ENCODE results near the gene SEPTIN3. TPM values are rescaled to one million over a fixed set of nuclear protein-coding genes. Genes with fewer than 3 reads are reported as not detected.

SEPTIN3 gene
- total and polyA plus RNA-seq, 10 of the 15 experiments (the other 5 are each of a cell fraction or from before 2014, with no cell fraction given), result 0.05 to 3.1 (median 0.87) TPM

DNA sequence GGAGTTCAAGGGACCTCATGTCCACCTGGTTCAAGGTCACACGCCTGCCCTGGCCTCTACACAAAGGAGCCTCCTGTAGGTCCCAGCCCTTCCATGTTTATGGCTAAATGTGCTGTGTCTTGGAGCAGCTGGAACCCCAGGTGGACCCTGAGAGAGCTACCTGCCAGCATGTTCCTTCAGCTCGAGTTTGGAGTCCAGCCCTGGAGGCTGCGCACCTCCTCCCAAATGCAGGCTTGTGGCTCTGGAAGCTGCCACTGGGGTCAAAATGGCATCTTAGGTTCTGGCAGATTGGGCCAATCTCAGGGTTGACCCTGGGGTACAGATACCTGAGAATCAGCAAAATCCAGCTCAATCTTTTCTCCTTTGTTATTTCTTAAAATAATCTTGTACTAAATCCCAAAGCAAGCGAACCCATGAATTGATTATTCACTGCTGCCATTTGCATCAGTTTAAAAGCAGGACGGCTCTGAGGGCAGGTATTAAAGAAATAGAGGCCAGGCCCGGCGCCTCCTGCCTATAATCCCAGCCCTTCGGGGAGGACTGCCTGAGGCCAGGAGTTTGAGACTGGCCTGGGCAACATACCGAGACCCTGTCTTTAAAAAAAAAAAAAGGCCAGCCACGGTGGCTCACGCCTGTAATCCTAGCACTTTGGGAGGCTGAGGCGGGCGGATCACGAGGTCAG lies 45.5 kb upstream of the SEPTIN3 start (continued):
- peak; percentile 48 for TF ChIP-seq POLR2AphosphoS5 (IDR thresholded peaks at IDR 0.05; ENCODE audit: low read length)

DNA sequence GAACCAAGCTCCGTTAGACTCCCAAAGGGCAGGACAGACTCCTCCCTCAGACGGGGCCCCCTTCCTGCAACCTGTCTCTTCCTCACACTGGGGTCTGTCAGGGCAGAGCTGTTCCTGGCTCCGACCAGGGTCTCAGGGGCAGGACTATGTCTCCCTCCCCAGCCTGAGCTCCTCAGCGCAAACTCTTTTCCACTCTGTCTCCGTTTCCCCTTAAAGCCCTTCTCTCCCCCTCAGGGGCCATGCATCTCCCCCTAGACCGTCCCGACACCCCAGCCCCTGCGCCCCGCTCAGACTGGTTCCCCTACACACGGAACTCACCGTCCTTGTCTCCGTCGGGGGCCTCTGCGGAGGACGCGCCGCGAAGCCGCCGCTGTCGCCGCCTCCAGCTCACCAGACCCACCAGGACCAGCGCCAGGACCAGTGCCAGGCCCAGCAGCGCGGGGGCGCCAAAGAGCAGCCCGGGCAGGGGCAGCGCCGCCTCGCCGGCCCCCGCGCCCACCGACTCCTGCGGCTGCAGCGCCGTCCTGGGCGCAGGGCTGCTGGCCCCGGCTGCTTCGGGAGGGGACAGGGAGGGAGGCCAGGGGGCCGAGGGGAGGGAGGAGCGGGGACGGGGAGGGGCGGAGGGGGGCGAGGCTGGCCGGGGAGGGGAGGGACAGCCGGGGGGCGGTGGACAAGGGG lies 43.3 kb upstream of the SEPTIN3 start:
- ATAC-seq (peak; percentile 59), FAIRE-seq (no peak), DNase-seq (ENCODE audit: low read depth, low spot score) (no peak)
- 1% methylated on average over 31 of the region's 48 CpGs for WGBS (ENCODE audit: insufficient coverage, insufficient replicate concordance, low lambda C conversion rate, missing lambda C conversion rate)
- CTCF ChIA-PET, result interaction anchor here (0.6 to 11.0 kb wide), 20 partner anchors 10 to 259 kb away, joined by 3 to 234 read pairs (median 4); partner anchors contain the start of genes CCDC134, CENPM, SMIM45 and SREBF2
- Histone ChIP-seq H3K9ac (ENCODE audit: control insufficient read depth, insufficient read depth, low read length) (peak overlapping the region; percentile 93), H3K27ac (ENCODE audit: control insufficient read depth, insufficient read depth) (peak overlapping the region; percentile 93), H4K20me1 (ENCODE audit: control insufficient read depth, insufficient read depth) (no peaks in the 10 kb centered on the region), H3K4me3 (peak overlapping the region; percentile 97), H3K79me2 (ENCODE audit: control insufficient read depth, insufficient read depth, low read length) (peaks cover 41% of the 10 kb centered on the region), H3K27me3 (replicated peaks in 1 of 2; ENCODE audit: control insufficient read depth in 2 of 2, insufficient read depth in 2 of 2, low read length in 1 of 2) (no peaks in the 10 kb centered on the region), H3K4me2 (ENCODE audit: control insufficient read depth, insufficient read depth) (peak overlapping the region; percentile 67), H3K36me3 (ENCODE audit: control insufficient read depth in 2 of 2, insufficient read depth in 2 of 2, low read length in 1 of 2) (0 out of 4 replicates have a peak, but pooled peaks cover 0 to 9% of the 10 kb centered on the region in 2 experiments), H2AFZ (ENCODE audit: control insufficient read depth, low read depth, low read length) (no peak overlapping the region), H3K4me1 (ENCODE audit: control insufficient read depth, insufficient read depth, low read length) (peaks cover 52% of the 10 kb centered on the region), H3K9me3 (replicated peaks; ENCODE audit: control insufficient read depth, insufficient read depth, low read length) (no peaks in the 10 kb centered on the region)
- in situ Hi-C loops (cut with MboI) (no loop called here), intact Hi-C loops (cut with micrococcal nuclease; ENCODE audit: unreplicated experiment) (loop anchor here (1.0 kb wide), 1 partner anchor 14 kb away; no protein-coding TSS in a partner anchor)
- SMC1A ChIA-PET (ENCODE audit: uncharacterized antibody, unreplicated experiment), result interaction anchor here (0.5 to 15.4 kb wide), 12 partner anchors 9 to 179 kb away, joined by 3 to 321 read pairs (median 5); partner anchors contain the start of genes CENPM, SMIM45 and SREBF2
- RAD21 ChIA-PET (ENCODE audit: unreplicated experiment), result interaction anchor here (1.0 to 11.6 kb wide), 16 partner anchors 9 to 307 kb away, joined by 3 to 408 read pairs (median 6); partner anchors contain the start of genes CENPM, MEI1, SHISA8 and SMIM45
- BruUV-seq (replicated peaks), result no TSS peak
- POLR2A ChIA-PET, result interaction anchor here (0.5 to 15.3 kb wide), 12 partner anchors 8 to 259 kb away, joined by 3 to 599 read pairs (median 9); partner anchors contain the start of genes CCDC134, CENPM and SREBF2
- TF ChIP-seq CHD2 (IDR thresholded peaks at IDR 0.05; ENCODE audit: borderline replicate concordance, low read depth, low read length) (0 out of 2 replicates have a peak, but pooled peaks have one; percentile 25), RBBP5 (conservative IDR thresholded peaks at IDR 0.05) (no peak), NRF1 (conservative IDR thresholded peaks at IDR 0.05; ENCODE audit: low read depth, low read length) (no peak), BHLHE40 (IDR thresholded peaks at IDR 0.05; ENCODE audit: borderline replicate concordance in 1 of 2, low read depth in 2 of 2, low read length in 1 of 2) (peak; percentile 45 to 79; a peak in 3 of 4 replicates), NBN (IDR thresholded peaks at IDR 0.05) (0 out of 2 replicates have a peak, but pooled peaks have one; percentile 33), BACH1 (IDR thresholded peaks at IDR 0.05; ENCODE audit: borderline replicate concordance) (0 out of 2 replicates have a peak, but pooled peaks have one; percentile 22), CBX3 (IDR thresholded peaks at IDR 0.05; ENCODE audit: borderline replicate concordance, low read depth) (no peak), STAT1 (conservative IDR thresholded peaks at IDR 0.05) (no peak), SREBF1 (IDR thresholded peaks at IDR 0.05; ENCODE audit: low read length) (no peak), MTA3 (IDR thresholded peaks at IDR 0.05; ENCODE audit: borderline replicate concordance, low read length) (no peak), BRCA1 (IDR thresholded peaks at IDR 0.05; ENCODE audit: low read depth, low read length) (no peak), YY1 (IDR thresholded peaks at IDR 0.05; ENCODE audit: low read depth, low read length) (peak; percentile 68), BMI1 (IDR thresholded peaks at IDR 0.05; ENCODE audit: borderline replicate concordance) (no peak), HCFC1 (IDR thresholded peaks at IDR 0.05; ENCODE audit: low read length) (no peak)
- TF ChIP-seq, protein P1, sequence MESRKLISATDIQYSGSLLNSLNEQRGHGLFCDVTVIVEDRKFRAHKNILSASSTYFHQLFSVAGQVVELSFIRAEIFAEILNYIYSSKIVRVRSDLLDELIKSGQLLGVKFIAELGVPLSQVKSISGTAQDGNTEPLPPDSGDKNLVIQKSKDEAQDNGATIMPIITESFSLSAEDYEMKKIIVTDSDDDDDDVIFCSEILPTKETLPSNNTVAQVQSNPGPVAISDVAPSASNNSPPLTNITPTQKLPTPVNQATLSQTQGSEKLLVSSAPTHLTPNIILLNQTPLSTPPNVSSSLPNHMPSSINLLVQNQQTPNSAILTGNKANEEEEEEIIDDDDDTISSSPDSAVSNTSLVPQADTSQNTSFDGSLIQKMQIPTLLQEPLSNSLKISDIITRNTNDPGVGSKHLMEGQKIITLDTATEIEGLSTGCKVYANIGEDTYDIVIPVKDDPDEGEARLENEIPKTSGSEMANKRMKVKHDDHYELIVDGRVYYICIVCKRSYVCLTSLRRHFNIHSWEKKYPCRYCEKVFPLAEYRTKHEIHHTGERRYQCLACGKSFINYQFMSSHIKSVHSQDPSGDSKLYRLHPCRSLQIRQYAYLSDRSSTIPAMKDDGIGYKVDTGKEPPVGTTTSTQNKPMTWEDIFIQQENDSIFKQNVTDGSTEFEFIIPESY (IDR thresholded peaks at IDR 0.05), result no peak
- TF ChIP-seq, protein P2, sequence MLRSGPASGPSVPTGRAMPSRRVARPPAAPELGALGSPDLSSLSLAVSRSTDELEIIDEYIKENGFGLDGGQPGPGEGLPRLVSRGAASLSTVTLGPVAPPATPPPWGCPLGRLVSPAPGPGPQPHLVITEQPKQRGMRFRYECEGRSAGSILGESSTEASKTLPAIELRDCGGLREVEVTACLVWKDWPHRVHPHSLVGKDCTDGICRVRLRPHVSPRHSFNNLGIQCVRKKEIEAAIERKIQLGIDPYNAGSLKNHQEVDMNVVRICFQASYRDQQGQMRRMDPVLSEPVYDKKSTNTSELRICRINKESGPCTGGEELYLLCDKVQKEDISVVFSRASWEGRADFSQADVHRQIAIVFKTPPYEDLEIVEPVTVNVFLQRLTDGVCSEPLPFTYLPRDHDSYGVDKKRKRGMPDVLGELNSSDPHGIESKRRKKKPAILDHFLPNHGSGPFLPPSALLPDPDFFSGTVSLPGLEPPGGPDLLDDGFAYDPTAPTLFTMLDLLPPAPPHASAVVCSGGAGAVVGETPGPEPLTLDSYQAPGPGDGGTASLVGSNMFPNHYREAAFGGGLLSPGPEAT (IDR thresholded peaks at IDR 0.05; ENCODE audit: low read depth), result no peak
- TF ChIP-seq, protein P3, sequence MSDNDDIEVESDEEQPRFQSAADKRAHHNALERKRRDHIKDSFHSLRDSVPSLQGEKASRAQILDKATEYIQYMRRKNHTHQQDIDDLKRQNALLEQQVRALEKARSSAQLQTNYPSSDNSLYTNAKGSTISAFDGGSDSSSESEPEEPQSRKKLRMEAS (IDR thresholded peaks at IDR 0.05; ENCODE audit: low read depth, low read length), result no peak

All from GM12878 (cell line).